Measurements from ENCODE around the gene NR2F6. TPM values are rescaled to one million over a fixed set of nuclear protein-coding genes. Genes with fewer than 3 reads are reported as not detected.
A peak's percentile ranks its signal among the peaks of the same experiment; 100 is the strongest.

The NR2F6 gene
- total RNA-seq, result 0.52 TPM
- polyA plus RNA-seq, result 1 to 10 TPM in 2 of 4 donors, under 1 TPM in 2; 0.81 to 3.2 (median 1.5) TPM

DNA sequence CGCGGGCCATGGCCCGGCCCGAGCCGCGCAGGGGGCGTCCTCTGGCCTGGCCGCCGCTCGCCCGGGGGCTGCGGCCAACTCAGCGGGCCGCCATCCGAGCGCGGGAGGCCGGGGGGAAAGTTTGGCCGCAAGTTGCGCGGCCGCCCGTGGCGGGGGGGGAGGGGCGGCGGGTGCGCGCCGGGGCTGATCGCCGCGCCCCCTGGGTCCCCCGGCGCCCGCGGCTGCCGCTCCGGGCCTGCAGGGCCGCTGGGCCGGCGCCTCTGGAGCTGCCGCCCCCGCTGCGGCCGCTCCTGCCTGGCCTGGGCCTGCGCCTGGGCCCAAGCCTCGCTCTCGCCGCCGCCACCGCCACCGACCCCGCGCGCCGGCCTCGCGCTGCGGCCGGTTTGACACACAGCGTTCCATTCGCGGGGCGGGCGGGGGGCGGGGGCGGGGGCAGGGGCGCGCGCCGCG lies at the start of gene NR2F6:
NR2F6 (minus strand) TSS at position 385 of the 450 bp plus-strand sequence. CDS start 699 bp downstream, outside the sequence.
- Mint-ChIP-seq H3K27ac (peak within 1 kb of the TSS in 1 of 3 donors; percentile 71), H3K36me3 (no peaks in the 10 kb centered on the region), H3K4me3 (peak within 1 kb of the TSS; percentile 83 to 92 (median 87)), H3K4me1 (peaks cover 0 to 12% (median 1%) of the 10 kb centered on the region in 4 donors), H3K9me3 (no peaks in the 10 kb centered on the region), H3K27me3 (peaks cover 40% of the 10 kb centered on the region)
- Histone ChIP-seq H3K27ac (ENCODE audit: insufficient read depth, low read length, poor library complexity, severe bottlenecking) (no peak within 1 kb of the TSS), H3K9me3 (ENCODE audit: control insufficient read depth in 2 of 2, low read length in 2 of 2) (no peaks in the 10 kb centered on the region), H3K4me1 (ENCODE audit: control insufficient read depth, insufficient read depth, low read length, poor library complexity, severe bottlenecking) (peaks cover 19% of the 10 kb centered on the region), H3K4me3 (ENCODE audit: low read depth, low read length) (no peak within 1 kb of the TSS), H3K27me3 (ENCODE audit: control insufficient read depth, insufficient read depth, low read length) (no peaks in the 10 kb centered on the region), H3K36me3 (ENCODE audit: control insufficient read depth, insufficient read depth, low read length) (no peaks in the 10 kb centered on the region)
- peak in 1 of 2 donors; percentile 5 for ATAC-seq (ENCODE audit: low read depth in 2 of 2)
- DNase-seq, result no peak

DNA sequence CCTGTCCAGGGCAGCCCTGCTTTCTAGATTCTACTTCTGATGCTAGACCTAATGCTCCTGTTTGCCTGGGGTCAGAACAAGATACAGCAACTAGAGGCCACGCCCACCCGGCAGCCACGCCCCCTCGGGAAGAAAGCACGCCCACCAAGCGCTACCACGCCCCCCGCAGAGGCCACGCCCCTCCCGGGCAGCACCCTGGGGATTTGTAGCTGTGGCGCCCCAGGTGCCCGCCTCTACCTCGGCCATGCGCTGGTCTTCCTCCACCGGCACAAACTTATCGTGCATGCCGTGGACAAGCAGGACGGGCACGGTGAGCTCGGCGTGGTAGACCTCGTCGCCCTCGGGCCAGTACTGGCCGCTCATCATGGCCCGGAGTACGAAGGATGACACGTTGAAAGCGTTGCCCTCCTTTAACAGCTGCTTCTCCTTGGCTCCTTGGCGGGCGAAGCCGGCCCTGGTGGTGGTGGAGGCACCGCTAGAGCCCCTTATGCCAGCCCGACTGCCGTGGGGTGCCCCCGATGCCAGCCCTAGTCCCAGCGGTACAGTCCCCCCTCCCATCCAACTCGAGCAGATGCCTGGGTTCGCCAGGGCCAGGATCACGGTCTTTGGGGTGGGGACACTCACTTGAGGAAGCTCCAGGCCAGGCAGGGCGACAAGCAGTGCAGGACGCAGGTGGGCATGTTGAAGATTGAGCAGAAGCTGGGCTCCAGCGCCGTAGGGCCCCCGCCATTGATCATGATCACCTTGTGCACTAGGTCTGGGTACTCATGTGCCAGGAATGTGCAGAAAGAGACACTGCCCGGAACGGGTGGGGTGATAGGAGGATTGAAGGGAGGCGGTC lies 48.6 kb upstream of the NR2F6 start:
- H3K4me3 Mint-ChIP-seq, result peak overlapping the region in 2 of 4 donors; percentile 47 to 85

DNA sequence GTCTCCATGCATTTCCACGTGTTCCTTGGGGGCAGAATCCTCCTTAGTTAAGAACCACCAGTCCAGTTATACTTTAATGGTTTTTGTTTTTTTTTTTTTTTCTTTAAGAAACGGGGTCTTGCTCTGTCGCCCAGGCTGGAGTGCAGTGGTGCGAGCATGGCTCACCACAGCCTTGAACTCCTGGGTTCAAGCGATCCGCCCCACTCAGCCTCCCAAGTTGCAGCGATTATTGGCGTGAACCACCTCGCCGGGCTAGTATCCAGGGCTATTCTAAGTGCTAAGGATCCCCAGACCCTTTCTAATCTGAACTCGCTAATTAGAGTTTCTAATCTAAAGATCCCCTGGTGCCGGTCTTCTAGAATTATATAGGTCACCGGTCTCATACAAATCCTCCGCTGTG lies 47.9 kb upstream of the NR2F6 start:
- Mint-ChIP-seq H3K27me3 (peaks cover 6% of the 10 kb centered on the region), H3K36me3 (peaks cover 5% of the 10 kb centered on the region), H3K4me1 (peaks cover 0 to 5% (median 2%) of the 10 kb centered on the region in 4 donors), H3K4me3 (peak overlapping the region in 2 of 4 donors; percentile 47 to 85), H3K27ac (no peak overlapping the region), H3K9me3 (peaks cover 0 to 1% (median 0%) of the 10 kb centered on the region in 7 donors)
- no peak for ATAC-seq (ENCODE audit: low read depth in 2 of 2)
- Histone ChIP-seq H3K9me3 (ENCODE audit: control insufficient read depth in 2 of 2, low read length in 2 of 2) (no peaks in the 10 kb centered on the region), H3K27ac (ENCODE audit: insufficient read depth, low read length, poor library complexity, severe bottlenecking) (no peak overlapping the region), H3K4me3 (ENCODE audit: low read depth, low read length) (no peak overlapping the region), H3K27me3 (ENCODE audit: control insufficient read depth, insufficient read depth, low read length) (no peaks in the 10 kb centered on the region), H3K36me3 (ENCODE audit: control insufficient read depth, insufficient read depth, low read length) (peaks cover 4% of the 10 kb centered on the region), H3K4me1 (ENCODE audit: control insufficient read depth, insufficient read depth, low read length, poor library complexity, severe bottlenecking) (peaks cover 11% of the 10 kb centered on the region)
- DNase-seq, result no peak

More for the DNA sequence above, 48.6 kb upstream of the NR2F6 start:
- Histone ChIP-seq H3K9me3 (ENCODE audit: control insufficient read depth in 2 of 2, low read length in 2 of 2) (no peaks in the 10 kb centered on the region), H3K27me3 (ENCODE audit: control insufficient read depth, insufficient read depth, low read length) (no peaks in the 10 kb centered on the region), H3K4me3 (ENCODE audit: low read depth, low read length) (no peak overlapping the region), H3K36me3 (ENCODE audit: control insufficient read depth, insufficient read depth, low read length) (peaks cover 4% of the 10 kb centered on the region), H3K27ac (ENCODE audit: insufficient read depth, low read length, poor library complexity, severe bottlenecking) (no peak overlapping the region), H3K4me1 (ENCODE audit: control insufficient read depth, insufficient read depth, low read length, poor library complexity, severe bottlenecking) (peaks cover 11% of the 10 kb centered on the region)
- peaks cover 0 to 5% (median 2%) of the 10 kb centered on the region in 4 donors for H3K4me1 Mint-ChIP-seq
- peaks cover 0 to 1% (median 0%) of the 10 kb centered on the region in 7 donors for H3K9me3 Mint-ChIP-seq
- no peak for ATAC-seq (ENCODE audit: low read depth in 2 of 2)
- DNase-seq, result peak in 2 of 3 donors; percentile 29 to 32
- H3K27me3 Mint-ChIP-seq, result peaks cover 6% of the 10 kb centered on the region
- no peak overlapping the region for H3K27ac Mint-ChIP-seq
- H3K36me3 Mint-ChIP-seq, result peaks cover 5% of the 10 kb centered on the region

DNA sequence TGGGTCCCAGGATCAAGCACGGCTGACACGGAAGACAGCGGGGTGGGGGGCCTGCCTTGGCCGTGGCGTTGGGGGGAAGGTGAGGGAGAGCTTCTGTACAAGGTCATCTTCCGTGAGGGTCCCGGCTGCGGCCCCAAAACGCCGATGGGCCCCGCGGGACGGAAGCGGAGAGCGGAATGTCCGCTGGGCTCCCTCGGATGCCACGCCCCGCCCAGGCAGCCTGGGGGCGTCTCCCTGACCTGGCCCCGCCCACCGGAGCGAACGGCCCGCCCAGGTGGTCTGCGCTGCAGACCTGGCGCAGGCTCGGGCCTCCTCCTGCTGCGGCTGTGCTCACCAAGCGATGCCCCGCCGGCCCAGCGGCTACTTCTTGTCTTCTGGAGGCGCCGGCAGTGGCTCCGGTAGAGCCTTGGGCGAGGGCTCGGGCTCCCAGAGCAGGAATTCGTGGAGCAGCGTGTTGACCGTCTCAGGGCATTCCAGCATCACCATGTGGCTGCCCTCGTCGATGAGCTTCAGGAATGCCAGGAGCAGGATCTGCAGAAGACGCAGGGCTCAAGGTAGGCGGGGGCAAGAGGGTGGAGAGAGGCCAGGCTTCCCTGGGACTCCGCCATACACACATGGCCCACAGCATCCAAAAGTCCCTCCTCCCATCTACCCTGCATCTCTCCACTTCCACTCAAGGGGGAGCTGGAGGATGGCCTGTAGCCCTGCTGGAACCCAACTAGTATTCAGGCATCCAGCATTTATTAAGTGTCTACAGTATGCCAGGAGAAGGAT lies 46.8 kb upstream of the NR2F6 start:
- H3K9me3 Mint-ChIP-seq, result peaks cover 0 to 1% (median 0%) of the 10 kb centered on the region in 7 donors
- DNase-seq (peak; percentile 75 to 87 (median 79)), ATAC-seq (ENCODE audit: low read depth in 2 of 2) (peak; percentile 93 to 96)
- Histone ChIP-seq H3K27ac (ENCODE audit: insufficient read depth, low read length, poor library complexity, severe bottlenecking) (peak overlapping the region; percentile 23), H3K36me3 (ENCODE audit: control insufficient read depth, insufficient read depth, low read length) (no peaks in the 10 kb centered on the region), H3K27me3 (ENCODE audit: control insufficient read depth, insufficient read depth, low read length) (no peaks in the 10 kb centered on the region), H3K4me3 (ENCODE audit: low read depth, low read length) (peak overlapping the region; percentile 66), H3K9me3 (ENCODE audit: control insufficient read depth in 2 of 2, low read length in 2 of 2) (no peaks in the 10 kb centered on the region), H3K4me1 (ENCODE audit: control insufficient read depth, insufficient read depth, low read length, poor library complexity, severe bottlenecking) (peaks cover 11% of the 10 kb centered on the region)
- H3K36me3 Mint-ChIP-seq, result no peaks in the 10 kb centered on the region
- peak overlapping the region in 1 of 3 donors; percentile 59 for H3K27ac Mint-ChIP-seq
- peaks cover 0 to 5% (median 2%) of the 10 kb centered on the region in 4 donors for H3K4me1 Mint-ChIP-seq
- peak overlapping the region; percentile 91 to 95 (median 92) for H3K4me3 Mint-ChIP-seq
- peaks cover 11% of the 10 kb centered on the region for H3K27me3 Mint-ChIP-seq

DNA sequence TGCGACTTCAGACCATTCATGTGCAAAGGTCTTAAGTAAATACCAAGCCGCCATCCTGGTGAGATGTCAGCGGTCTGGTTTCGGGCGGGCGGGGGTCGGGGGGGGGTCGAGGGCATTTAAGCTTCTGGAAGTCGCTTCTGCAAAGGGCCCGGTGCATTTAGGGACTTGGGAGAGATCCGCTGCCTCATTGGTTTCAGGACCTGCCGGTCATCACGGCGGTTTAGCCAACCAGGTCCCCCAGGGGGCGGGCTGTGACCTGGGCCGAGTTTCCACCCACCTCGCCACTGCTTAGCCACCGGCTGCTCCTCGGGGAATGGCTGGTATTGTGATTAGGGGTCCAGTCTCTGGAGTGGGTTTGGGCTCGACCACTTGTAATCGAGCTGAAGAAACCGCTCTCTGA lies 43.8 kb upstream of the NR2F6 start:
- Histone ChIP-seq H3K4me3 (ENCODE audit: low read depth, low read length) (no peak overlapping the region), H3K4me1 (ENCODE audit: control insufficient read depth, insufficient read depth, low read length, poor library complexity, severe bottlenecking) (peaks cover 11% of the 10 kb centered on the region), H3K27ac (ENCODE audit: insufficient read depth, low read length, poor library complexity, severe bottlenecking) (no peak overlapping the region), H3K36me3 (ENCODE audit: control insufficient read depth, insufficient read depth, low read length) (no peaks in the 10 kb centered on the region), H3K27me3 (ENCODE audit: control insufficient read depth, insufficient read depth, low read length) (no peaks in the 10 kb centered on the region), H3K9me3 (ENCODE audit: control insufficient read depth in 2 of 2, low read length in 2 of 2) (no peaks in the 10 kb centered on the region)
- Mint-ChIP-seq H3K4me3 (no peak overlapping the region), H3K27me3 (peaks cover 11% of the 10 kb centered on the region), H3K36me3 (no peaks in the 10 kb centered on the region), H3K9me3 (peaks cover 0 to 1% (median 0%) of the 10 kb centered on the region in 7 donors), H3K4me1 (peaks cover 0 to 5% (median 2%) of the 10 kb centered on the region in 4 donors), H3K27ac (no peak overlapping the region)
- DNase-seq (peak in 1 of 3 donors; percentile 73), ATAC-seq (ENCODE audit: low read depth in 2 of 2) (no peak)

DNA sequence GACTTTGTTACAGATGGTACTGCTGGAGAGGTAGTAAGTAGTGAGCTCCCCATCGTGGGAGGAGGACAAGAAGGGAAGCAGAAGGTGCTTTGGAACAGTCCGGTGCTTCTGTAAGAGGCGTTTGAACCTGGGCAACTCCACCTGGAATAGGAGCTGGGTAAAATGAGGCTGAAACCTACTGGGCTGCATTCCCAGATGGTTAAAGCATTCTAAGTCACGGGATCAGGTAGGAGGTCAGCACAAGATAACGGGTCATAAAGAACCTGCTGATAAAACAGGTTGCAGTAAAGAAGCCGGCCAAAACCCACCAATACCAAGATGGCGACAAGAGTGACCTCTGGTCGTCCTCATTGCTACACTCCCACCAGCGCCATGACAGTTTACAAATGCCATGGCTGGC lies 41.0 kb upstream of the NR2F6 start:
- H3K27me3 Mint-ChIP-seq, result peaks cover 11% of the 10 kb centered on the region
- no peak overlapping the region for H3K4me3 ChIP-seq (ENCODE audit: low read depth, low read length)
- no peaks in the 10 kb centered on the region for H3K36me3 Mint-ChIP-seq

DNA sequence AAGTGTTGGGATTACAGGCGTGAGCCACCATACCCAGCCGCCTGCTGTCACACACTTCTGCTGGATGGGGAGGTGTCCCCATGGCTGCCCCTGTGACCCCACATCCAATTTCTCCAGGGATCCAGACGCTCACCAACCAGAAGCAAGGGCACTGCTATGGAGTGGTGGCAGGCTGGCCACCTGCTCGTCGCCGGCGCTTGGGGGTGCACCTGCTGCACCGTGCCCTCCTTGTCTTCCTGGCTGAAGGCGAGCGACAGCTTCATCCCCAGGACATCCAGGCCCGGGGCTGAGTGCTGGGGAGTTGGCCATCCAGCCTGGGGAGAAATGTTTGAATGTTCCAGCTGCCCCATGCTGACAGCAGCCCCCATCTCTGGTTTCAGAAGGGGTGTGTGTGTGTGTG lies 40.5 kb upstream of the NR2F6 start:
- Histone ChIP-seq H3K4me1 (ENCODE audit: control insufficient read depth, insufficient read depth, low read length, poor library complexity, severe bottlenecking) (peaks cover 14% of the 10 kb centered on the region), H3K27ac (ENCODE audit: insufficient read depth, low read length, poor library complexity, severe bottlenecking) (no peak overlapping the region), H3K27me3 (ENCODE audit: control insufficient read depth, insufficient read depth, low read length) (no peaks in the 10 kb centered on the region), H3K36me3 (ENCODE audit: control insufficient read depth, insufficient read depth, low read length) (no peaks in the 10 kb centered on the region), H3K4me3 (ENCODE audit: low read depth, low read length) (no peak overlapping the region), H3K9me3 (ENCODE audit: control insufficient read depth in 2 of 2, low read length in 2 of 2) (no peaks in the 10 kb centered on the region)
- H3K4me3 Mint-ChIP-seq, result no peak overlapping the region
- ATAC-seq (ENCODE audit: low read depth in 2 of 2) (no peak), DNase-seq (no peak)
- H3K27me3 Mint-ChIP-seq, result peaks cover 11% of the 10 kb centered on the region
- peaks cover 0 to 1% (median 0%) of the 10 kb centered on the region in 7 donors for H3K9me3 Mint-ChIP-seq
- H3K36me3 Mint-ChIP-seq, result no peaks in the 10 kb centered on the region
- peaks cover 0 to 9% (median 2%) of the 10 kb centered on the region in 4 donors for H3K4me1 Mint-ChIP-seq
- no peak overlapping the region for H3K27ac Mint-ChIP-seq

More for the DNA sequence above, 41.0 kb upstream of the NR2F6 start:
- peaks cover 0 to 1% (median 0%) of the 10 kb centered on the region in 7 donors for H3K9me3 Mint-ChIP-seq
- H3K27ac ChIP-seq (ENCODE audit: insufficient read depth, low read length, poor library complexity, severe bottlenecking), result no peak overlapping the region
- H3K4me1 ChIP-seq (ENCODE audit: control insufficient read depth, insufficient read depth, low read length, poor library complexity, severe bottlenecking), result peaks cover 10% of the 10 kb centered on the region
- ATAC-seq (ENCODE audit: low read depth in 2 of 2) (no peak), DNase-seq (no peak)
- H3K4me1 Mint-ChIP-seq, result peaks cover 0 to 6% (median 2%) of the 10 kb centered on the region in 4 donors
- H3K4me3 Mint-ChIP-seq, result no peak overlapping the region
- no peaks in the 10 kb centered on the region for H3K27me3 ChIP-seq (ENCODE audit: control insufficient read depth, insufficient read depth, low read length)
- no peaks in the 10 kb centered on the region for H3K9me3 ChIP-seq (ENCODE audit: control insufficient read depth in 2 of 2, low read length in 2 of 2)
- no peak overlapping the region for H3K27ac Mint-ChIP-seq
- no peaks in the 10 kb centered on the region for H3K36me3 ChIP-seq (ENCODE audit: control insufficient read depth, insufficient read depth, low read length)
